ENCODE results near the gene RNF7. TPM values are rescaled to one million over a fixed set of nuclear protein-coding genes. Genes with fewer than 3 reads are reported as not detected.

RNF7 gene
- total RNA-seq, 6 experiments from 2014 or later, result 31.0 to 41.1 (median 34.2) TPM

GRCh38 chr3:141737093-141737492 is 1.0 kb upstream of the RNF7 start:
- ATAC-seq, result no peak
- intact Hi-C loops (cut with DNase I), result loop anchor here in 1 of 2 donors (10.0 kb wide), 1 partner anchor 148 kb away; no protein-coding TSS in a partner anchor

GRCh38 chr3:141737678-141738021 is 448 bp upstream of the RNF7 start:
- H3K4me1 ChIP-seq, result peaks cover 0 to 10% (median 5%) of the 10 kb centered on the region in 4 donors
- DNase-seq (no peak), ATAC-seq (no peak)
- H3K27me3 ChIP-seq, result no peaks in the 10 kb centered on the region
- H3K36me3 ChIP-seq, result no peaks in the 10 kb centered on the region
- H3K4me3 ChIP-seq, result peak overlapping the region; percentile 89 to 98 (median 89)
- TF ChIP-seq CTCF (IDR thresholded peaks at IDR 0.05) (no peak), POLR2A (IDR thresholded peaks at IDR 0.05) (no peak)
- no peaks in the 10 kb centered on the region for H3K9me3 ChIP-seq
- H3K27ac ChIP-seq, result peak overlapping the region; percentile 49 to 90 (median 85)
- WGBS (ENCODE audit: insufficient coverage, low coverage, low lambda C conversion rate, missing lambda C conversion rate), result 0% methylated on average over 3 of the region's 3 CpGs
- intact Hi-C loops (cut with DNase I), result loop anchor here in 1 of 2 donors (10.0 kb wide), 1 partner anchor 147 kb away; no protein-coding TSS in a partner anchor

More at GRCh38 chr3:141737093-141737492, 1.0 kb upstream of the RNF7 start:
- TF ChIP-seq POLR2A (IDR thresholded peaks at IDR 0.05) (no peak), CTCF (IDR thresholded peaks at IDR 0.05) (no peak)
- Histone ChIP-seq H3K4me1 (peaks cover 0 to 10% (median 5%) of the 10 kb centered on the region in 4 donors), H3K9me3 (no peaks in the 10 kb centered on the region), H3K4me3 (no peak overlapping the region), H3K27ac (peak overlapping the region in 1 of 3 donors; percentile 49), H3K36me3 (no peaks in the 10 kb centered on the region), H3K27me3 (no peaks in the 10 kb centered on the region)
- DNase-seq, result no peak
- 77% methylated on average over 10 of the region's 10 CpGs for WGBS (ENCODE audit: insufficient coverage, low coverage, low lambda C conversion rate, missing lambda C conversion rate)

GRCh38 chr3:141738891-141739363 is 829 bp downstream of the RNF7 start:
- ATAC-seq (peak; percentile 1 to 9 (median 3)), DNase-seq (no peak)
- Histone ChIP-seq H3K9me3 (no peaks in the 10 kb centered on the region), H3K36me3 (no peaks in the 10 kb centered on the region), H3K27me3 (no peaks in the 10 kb centered on the region), H3K4me3 (peak overlapping the region; percentile 89 to 98 (median 89)), H3K4me1 (peaks cover 0 to 13% (median 5%) of the 10 kb centered on the region in 4 donors), H3K27ac (peak overlapping the region; percentile 85 to 94 (median 90))
- 0% methylated on average over 11 of the region's 11 CpGs for WGBS (ENCODE audit: insufficient coverage, low coverage, low lambda C conversion rate, missing lambda C conversion rate)
- intact Hi-C loops (cut with DNase I), result loop anchor here in 1 of 2 donors (10.0 kb wide), 1 partner anchor 146 kb away; no protein-coding TSS in a partner anchor
- TF ChIP-seq POLR2A (IDR thresholded peaks at IDR 0.05) (no peak), CTCF (IDR thresholded peaks at IDR 0.05) (no peak)

GRCh38 chr3:141739731-141740130 is 1.6 kb downstream of the RNF7 start:
- ATAC-seq (no peak), DNase-seq (no peak)
- H3K9me3 ChIP-seq, result no peaks in the 10 kb centered on the region
- H3K27ac ChIP-seq, result no peak overlapping the region
- H3K4me1 ChIP-seq, result peaks cover 0 to 13% (median 7%) of the 10 kb centered on the region in 4 donors
- TF ChIP-seq CTCF (IDR thresholded peaks at IDR 0.05), result no peak
- TF ChIP-seq POLR2A (IDR thresholded peaks at IDR 0.05), result no peak
- no peak overlapping the region for H3K4me3 ChIP-seq
- WGBS (ENCODE audit: insufficient coverage, low coverage, low lambda C conversion rate, missing lambda C conversion rate), result 52% methylated on average over 2 of the region's 2 CpGs
- no peaks in the 10 kb centered on the region for H3K27me3 ChIP-seq
- H3K36me3 ChIP-seq, result peaks cover 0 to 6% (median 0%) of the 10 kb centered on the region in 4 donors
- intact Hi-C loops (cut with DNase I), result loop anchor here in 1 of 2 donors (10.0 kb wide), 1 partner anchor 145 kb away; no protein-coding TSS in a partner anchor
